ENCODE results near the gene METTL17. TPM values are rescaled to one million over a fixed set of nuclear protein-coding genes. Genes with fewer than 3 reads are reported as not detected.

METTL17 gene
- total and polyA plus RNA-seq, 9 donors: 42.5 to 65.1 (median 49.9) TPM

GRCh38 chr14:20998139-20998538 is 8.4 kb downstream of the METTL17 start:
- no peaks in the 10 kb centered on the region for H3K9me3 ChIP-seq
- H3K4me3 ChIP-seq: no peak overlapping the region
- H3K27ac ChIP-seq: no peak overlapping the region
- no peak for TF ChIP-seq CTCF (IDR thresholded peaks at IDR 0.05)
- TF ChIP-seq POLR2A (IDR thresholded peaks at IDR 0.05): no peak
- no peak for TF ChIP-seq EP300 (IDR thresholded peaks at IDR 0.05)
- no peaks in the 10 kb centered on the region for H3K27me3 ChIP-seq
- 54 to 60% (median 58%) methylated on average over 3 of the region's 3 CpGs for WGBS, 3 donors
- no peaks in the 10 kb centered on the region for H3K4me1 ChIP-seq (ENCODE audit: insufficient read depth)
- intact Hi-C loops (cut with DNase I): loop anchor here in 1 of 4 donors (10.0 kb wide), 1 partner anchor 47 kb away; the partner anchor contains the start of gene RNASE7
- no peaks in the 10 kb centered on the region for H3K36me3 ChIP-seq
- DNase-seq: no peak

- WGBS, 3 donors: 30 to 37% (median 35%) methylated on average over 6 of the region's 6 CpGs
- Histone ChIP-seq H3K9me3 (no peaks in the 10 kb centered on the region), H3K27ac (no peak within 1 kb of the TSS), H3K4me3 (no peak within 1 kb of the TSS), H3K4me1 (ENCODE audit: insufficient read depth) (no peaks in the 10 kb centered on the region), H3K27me3 (no peaks in the 10 kb centered on the region), H3K36me3 (no peaks in the 10 kb centered on the region)
- intact Hi-C loops (cut with DNase I): loop anchor here in 1 of 4 donors (10.0 kb wide), 1 partner anchor 46 kb away; the partner anchor contains the start of gene RNASE7
- DNase-seq: no peak
- TF ChIP-seq CTCF (IDR thresholded peaks at IDR 0.05): no peak
- TF ChIP-seq POLR2A (IDR thresholded peaks at IDR 0.05): no peak
- no peak for TF ChIP-seq EP300 (IDR thresholded peaks at IDR 0.05)
These were observed 9.0 kb downstream of the METTL17 start, which contains the start of gene SLC39A2 for GRCh38 chr14:20998674-20999366. TSS of gene SLC39A2 (plus strand) at chr14:20999293. CDS start at chr14:20999447, 154 bp downstream.

GRCh38 chr14:20999591-20999990 is 9.8 kb downstream of the METTL17 start:
- no peak for TF ChIP-seq EP300 (IDR thresholded peaks at IDR 0.05)
- no peak for TF ChIP-seq POLR2A (IDR thresholded peaks at IDR 0.05)
- TF ChIP-seq CTCF (IDR thresholded peaks at IDR 0.05): no peak
- no peak for DNase-seq
- Histone ChIP-seq H3K27me3 (no peaks in the 10 kb centered on the region), H3K4me1 (ENCODE audit: insufficient read depth) (no peaks in the 10 kb centered on the region), H3K4me3 (no peak overlapping the region), H3K9me3 (no peaks in the 10 kb centered on the region), H3K36me3 (no peaks in the 10 kb centered on the region), H3K27ac (no peak overlapping the region)
- intact Hi-C loops (cut with DNase I): loop anchor here in 1 of 4 donors (10.0 kb wide), 1 partner anchor 45 kb away; the partner anchor contains the start of gene RNASE7
- 61 to 66% (median 63%) methylated on average over 4 of the region's 4 CpGs for WGBS, 3 donors

GRCh38 chr14:21001218-21001617 is 11.4 kb downstream of the METTL17 start:
- no peak overlapping the region for H3K27ac ChIP-seq
- 69 to 75% (median 71%) methylated on average over 7 of the region's 7 CpGs for WGBS, 3 donors
- intact Hi-C loops (cut with DNase I): no loop called here
- H3K36me3 ChIP-seq: no peaks in the 10 kb centered on the region
- DNase-seq: no peak
- H3K9me3 ChIP-seq: no peaks in the 10 kb centered on the region
- TF ChIP-seq POLR2A (IDR thresholded peaks at IDR 0.05): no peak
- no peak for TF ChIP-seq EP300 (IDR thresholded peaks at IDR 0.05)
- TF ChIP-seq CTCF (IDR thresholded peaks at IDR 0.05): no peak
- H3K4me3 ChIP-seq: no peak overlapping the region
- no peaks in the 10 kb centered on the region for H3K27me3 ChIP-seq
- no peaks in the 10 kb centered on the region for H3K4me1 ChIP-seq (ENCODE audit: insufficient read depth)
